Transverse colon (tissue), 4 donors: Measurements from ENCODE around the gene RSRC1. TPM values are rescaled to one million over a fixed set of nuclear protein-coding genes. Genes with fewer than 3 reads are reported as not detected.

Source experiments
- DNase-seq: peaks from one replicate; pipeline ENCODE4 v3.0.0-alpha.2; 2019
- H3K27ac ChIP-seq, 4 donors: fragments of 200-600 bp; sonication (generic); 2 replicates each; pipeline ENCODE4 v1.5.1; 2016 to 2018; ENCODE audit warnings: inconsistent platforms in 4 of 4
- H3K27me3 ChIP-seq: fragments of 200-600 bp; sonication (generic); 2 replicates; pipeline ENCODE4 v1.5.1; 2017; ENCODE audit warnings: inconsistent platforms
- H3K36me3 ChIP-seq, 4 donors: fragments of 200-600 bp; sonication (generic); 2 replicates each; pipeline ENCODE4 v1.5.1; 2017 to 2019; ENCODE audit warnings: inconsistent platforms in 4 of 4
- H3K4me1 ChIP-seq, 4 donors: fragments of 200-600 bp; sonication (generic); 2 replicates each; pipeline ENCODE4 v1.5.1; 2017 to 2020; ENCODE audit warnings: inconsistent platforms in 4 of 4
- H3K4me3 ChIP-seq, 4 donors: fragments of 200-600 bp; sonication (generic); 1 replicate in 1 of 4; 2 replicates in 3 of 4; pipeline versions ENCODE4 v1.5.1 to v1.6.1; 2017 to 2019; ENCODE audit warnings: inconsistent platforms in 4 of 4
- H3K9me3 ChIP-seq, 2 donors: fragments of 200-600 bp; sonication (generic); 2 replicates each; pipeline ENCODE4 v1.5.1; 2017 to 2019; ENCODE audit warnings: inconsistent platforms in 2 of 2
- EP300 ChIP-seq: sonication (generic); formaldehyde crosslinking; IDR thresholded peaks from one replicate; pipeline ENCODE4 v1.6.1; 2017; ENCODE audit warnings: antibody characterized with exemption, low read depth
- POLR2A ChIP-seq: fragments of 450-650 bp; IDR thresholded peaks from one replicate; pipeline ENCODE4 v1.6.1; 2016; ENCODE audit warnings: antibody characterized with exemption, mild to moderate bottlenecking, moderate library complexity
- POLR2AphosphoS5 ChIP-seq, 3 donors: sonication (generic); formaldehyde crosslinking; IDR thresholded peaks; one replicate each; pipeline ENCODE4 v1.6.1; 2016; ENCODE audit warnings: antibody characterized with exemption in 3 of 3
- WGBS, 2 donors: methylation state at CpG; one replicate each; pipeline ENCODE4 v1.1.5; 2018; ENCODE audit warnings: low coverage in 1 of 2; 5-methylcytosine and 5-hydroxymethylcytosine counted together
- in situ Hi-C, 4 donors: fragments of 200-750 bp; cut with MboI; loops; one replicate each; pipeline versions ENCODE4 v1.15.0 to v1.15.1; 2017; ENCODE audit warnings: low sequenced_read_pairs in 3 of 4, low pct_ligation_motif_present in 1 of 4, low pct_unique_long_range_greater_than_20kb in 1 of 4
- intact Hi-C: fragments of 100-400 bp; cut with DNase I; formaldehyde crosslinking; loops from one replicate; pipeline ENCODE4 v1.15.1; 2023; ENCODE audit warnings: low total_unique reads
- total RNA-seq, 4 donors: library from RNA; depleted of rRNA; stranded (reverse); fragments of >200 nt; gene quantifications; one replicate each; pipeline ENCODE4 v1.1.0, GENCODE V29; 2016
- TF ChIP-seq, protein P1 (sequence below), 5 experiments: fragments of 200-600 bp in 3 of 5; fragments of 450-650 bp in 2 of 5; sonication (generic) in 3 of 5; IDR thresholded peaks; 1 replicate in 2 of 5; 2 replicates in 3 of 5; pipeline ENCODE4 v1.5.1; 2016 to 2017; ENCODE audit warnings: antibody characterized with exemption in 5 of 5, inconsistent platforms in 3 of 5, mild to moderate bottlenecking in 2 of 5, moderate library complexity in 1 of 5

Gene RSRC1
- total RNA-seq, 4 donors from 2014 or later: 5.6 to 65.1 (median 37.1) TPM

DNA sequence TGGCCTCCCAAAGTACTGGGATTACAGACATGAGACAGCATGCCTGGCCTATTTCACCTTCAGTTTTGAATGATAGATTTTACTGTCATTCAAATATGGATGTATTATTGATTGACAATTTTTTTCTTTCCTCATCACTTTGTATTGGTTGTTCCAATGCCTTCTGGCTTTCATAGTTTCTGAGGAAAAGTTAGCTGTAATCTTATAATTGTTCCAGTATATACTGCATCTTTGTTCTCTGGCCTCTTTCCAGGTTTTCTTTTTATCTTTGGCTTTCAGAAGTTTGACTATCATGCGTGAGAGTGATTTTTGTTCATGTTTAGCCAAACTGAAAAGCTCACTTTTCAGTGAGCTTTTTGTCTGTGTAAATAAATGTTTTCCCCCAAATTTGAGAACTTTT is 157.1 kb downstream of the RSRC1 start:
- Histone ChIP-seq H3K36me3 (peaks cover 0 to 16% (median 4%) of the 10 kb centered on the region in 4 donors), H3K27me3 (no peaks in the 10 kb centered on the region), H3K27ac (no peak overlapping the region), H3K4me1 (no peaks in the 10 kb centered on the region), H3K9me3 (peaks cover 17 to 30% of the 10 kb centered on the region in 2 donors), H3K4me3 (no peak overlapping the region)
- intact Hi-C loops (no loop called here), in situ Hi-C loops (no loop called here)
- 98 to 100% methylated on average over 1 of the region's 1 CpG for WGBS, 2 donors
- TF ChIP-seq POLR2AphosphoS5 (IDR thresholded peaks at IDR 0.05): no peak
- TF ChIP-seq, protein P1, sequence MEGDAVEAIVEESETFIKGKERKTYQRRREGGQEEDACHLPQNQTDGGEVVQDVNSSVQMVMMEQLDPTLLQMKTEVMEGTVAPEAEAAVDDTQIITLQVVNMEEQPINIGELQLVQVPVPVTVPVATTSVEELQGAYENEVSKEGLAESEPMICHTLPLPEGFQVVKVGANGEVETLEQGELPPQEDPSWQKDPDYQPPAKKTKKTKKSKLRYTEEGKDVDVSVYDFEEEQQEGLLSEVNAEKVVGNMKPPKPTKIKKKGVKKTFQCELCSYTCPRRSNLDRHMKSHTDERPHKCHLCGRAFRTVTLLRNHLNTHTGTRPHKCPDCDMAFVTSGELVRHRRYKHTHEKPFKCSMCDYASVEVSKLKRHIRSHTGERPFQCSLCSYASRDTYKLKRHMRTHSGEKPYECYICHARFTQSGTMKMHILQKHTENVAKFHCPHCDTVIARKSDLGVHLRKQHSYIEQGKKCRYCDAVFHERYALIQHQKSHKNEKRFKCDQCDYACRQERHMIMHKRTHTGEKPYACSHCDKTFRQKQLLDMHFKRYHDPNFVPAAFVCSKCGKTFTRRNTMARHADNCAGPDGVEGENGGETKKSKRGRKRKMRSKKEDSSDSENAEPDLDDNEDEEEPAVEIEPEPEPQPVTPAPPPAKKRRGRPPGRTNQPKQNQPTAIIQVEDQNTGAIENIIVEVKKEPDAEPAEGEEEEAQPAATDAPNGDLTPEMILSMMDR (IDR thresholded peaks at IDR 0.05): no peak
- TF ChIP-seq POLR2A: no peak
- TF ChIP-seq EP300: no peak
- DNase-seq: no peak

DNA sequence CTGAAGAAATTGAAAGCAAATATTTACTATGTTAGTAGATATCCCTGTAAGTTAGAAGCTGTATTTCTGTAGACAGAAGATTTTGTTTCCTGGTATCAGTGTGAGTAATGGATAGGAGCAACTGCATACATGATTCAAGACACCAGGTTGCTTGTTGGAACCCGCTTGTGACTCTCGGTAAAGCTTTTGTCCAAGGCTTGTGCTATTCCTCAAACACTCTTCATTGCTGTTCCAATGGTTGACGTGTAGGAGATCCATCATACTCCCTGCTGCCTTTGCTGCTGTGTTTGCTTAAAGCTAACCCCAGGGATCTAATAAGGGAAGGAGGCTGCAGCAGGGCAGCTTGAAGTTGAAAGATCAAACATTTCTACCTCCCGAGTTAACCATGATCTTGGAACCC is 160.1 kb downstream of the RSRC1 start:
- in situ Hi-C loops (loop anchor here in 1 of 4 donors (10.0 kb wide), 1 partner anchor 705 kb away; no protein-coding TSS in a partner anchor), intact Hi-C loops (no loop called here)
- H3K4me3 ChIP-seq: no peak overlapping the region
- no peak for TF ChIP-seq POLR2AphosphoS5 (IDR thresholded peaks at IDR 0.05)
- no peak for TF ChIP-seq POLR2A
- TF ChIP-seq, protein P1 (IDR thresholded peaks at IDR 0.05): no peak
- TF ChIP-seq EP300: no peak
- H3K4me1 ChIP-seq: no peaks in the 10 kb centered on the region
- H3K9me3 ChIP-seq: peaks cover 17 to 30% of the 10 kb centered on the region in 2 donors
- 94 to 97% methylated on average over 3 to 4 of the region's 4 CpGs for WGBS, 2 donors
- H3K27me3 ChIP-seq: no peaks in the 10 kb centered on the region
- H3K36me3 ChIP-seq: peaks cover 0 to 16% (median 4%) of the 10 kb centered on the region in 4 donors
- no peak overlapping the region for H3K27ac ChIP-seq
- no peak for DNase-seq

- 90 to 92% methylated on average over 6 of the region's 6 CpGs for WGBS, 2 donors
- intact Hi-C loops (no loop called here), in situ Hi-C loops (loop anchor here in 1 of 4 donors (10.0 kb wide), 1 partner anchor 703 kb away; no protein-coding TSS in a partner anchor)
- H3K9me3 ChIP-seq: peaks cover 4 to 14% of the 10 kb centered on the region in 2 donors
- no peak for DNase-seq
- no peak overlapping the region for H3K27ac ChIP-seq
- H3K4me1 ChIP-seq: no peaks in the 10 kb centered on the region
- TF ChIP-seq, protein P1 (IDR thresholded peaks at IDR 0.05): no peak
- TF ChIP-seq POLR2AphosphoS5 (IDR thresholded peaks at IDR 0.05) (no peak), EP300 (no peak), POLR2A (no peak)
- peaks cover 0 to 4% (median 1%) of the 10 kb centered on the region in 4 donors for H3K36me3 ChIP-seq
- no peak overlapping the region for H3K4me3 ChIP-seq
- no peaks in the 10 kb centered on the region for H3K27me3 ChIP-seq
Observed at GRCh38 chr3:158272081-158272480, 162.2 kb downstream of the RSRC1 start.

DNA sequence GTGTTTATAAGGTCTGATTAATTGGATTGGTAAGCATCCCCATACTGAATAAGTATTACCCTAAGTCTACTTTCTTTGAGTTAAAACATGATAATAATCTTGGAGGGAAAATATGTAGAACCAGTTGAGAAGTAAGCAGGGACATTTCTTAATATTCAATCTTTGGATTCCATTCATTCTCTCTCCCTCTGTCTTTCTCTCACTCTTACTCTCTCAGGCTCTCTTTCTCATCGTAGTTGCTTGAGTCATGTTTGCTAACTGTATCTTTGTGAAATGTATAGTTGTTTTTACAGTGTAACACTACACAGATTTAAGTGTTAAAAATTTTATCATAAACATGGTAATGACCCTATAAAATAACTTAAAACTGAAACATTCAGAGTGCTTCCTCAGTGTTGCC is 163.8 kb downstream of the RSRC1 start:
- WGBS, 2 donors: 86% methylated on average over 1 of the region's 1 CpG
- Histone ChIP-seq H3K36me3 (no peaks in the 10 kb centered on the region), H3K27ac (no peak overlapping the region), H3K4me1 (no peaks in the 10 kb centered on the region), H3K27me3 (no peaks in the 10 kb centered on the region), H3K9me3 (no peaks in the 10 kb centered on the region), H3K4me3 (no peak overlapping the region)
- in situ Hi-C loops: loop anchor here in 1 of 4 donors (10.0 kb wide), 1 partner anchor 701 kb away; no protein-coding TSS in a partner anchor
- intact Hi-C loops: no loop called here
- TF ChIP-seq POLR2AphosphoS5 (IDR thresholded peaks at IDR 0.05) (no peak), EP300 (no peak), POLR2A (no peak)
- TF ChIP-seq, protein P1 (IDR thresholded peaks at IDR 0.05): no peak
- no peak for DNase-seq
